SK-N-SH (cell line): ENCODE data around the gene MAPKAPK3. TPM values are rescaled to one million over a fixed set of nuclear protein-coding genes. Genes with fewer than 3 reads are reported as not detected.

Experiments used
- CTCF ChIA-PET: fragments of 300-600, 350-600 bp; formaldehyde crosslinking; extraction: SDS; loops from one replicate; lab custom pipeline; 2021; lab: Yijun Ruan, JAX
- POLR2A ChIA-PET: fragments of 350-600 bp; sonication (Branson Sonifier 250); formaldehyde crosslinking; extraction: SDS; loops from one replicate; lab custom pipeline; 2020; ENCODE audit warnings: antibody characterized with exemption, inconsistent platforms; lab: Yijun Ruan, JAX
- DNase-seq: peaks from one replicate; pipeline ENCODE4 v3.0.0; 2012
- H2AFZ ChIP-seq: fragments of 200-600 bp; sonication (generic); 2 replicates; pipeline ENCODE4 v1.8.1; 2016; ENCODE audit warnings: antibody characterized with exemption, mild to moderate bottlenecking, low read depth
- H3F3A ChIP-seq: fragments of 200-600 bp; sonication (generic); replicated peaks from 2 replicates; pipeline ENCODE3; 2016; ENCODE audit warnings: antibody characterized with exemption, mild to moderate bottlenecking; ENCODE audit not compliant: insufficient read depth
- H3K27ac ChIP-seq, 2 experiments: fragments of 200-500 bp in 1 of 2; fragments of 200-600 bp in 1 of 2; sonication (Bioruptor generic) in 1 of 2; sonication (generic), shearing (Covaris generic) in 1 of 2; 2 replicates each; pipeline versions ENCODE4 v1.5.1 to v1.6.1; 2014 to 2016; ENCODE audit warnings: low read depth in 2 of 2, inconsistent platforms in 1 of 2, low read length in 1 of 2, mild to moderate bottlenecking in 1 of 2, mixed read lengths in 1 of 2
- H3K27me3 ChIP-seq: fragments of 200-600 bp; sonication (generic), shearing (Covaris generic); 2 replicates; pipeline ENCODE4 v1.6.1; 2016; ENCODE audit warnings: mixed run types; ENCODE audit not compliant: insufficient read depth
- H3K36me3 ChIP-seq, 2 experiments: fragments of 200-500 bp in 1 of 2; fragments of 200-600 bp in 1 of 2; sonication (Bioruptor generic) in 1 of 2; sonication (generic) in 1 of 2; replicated peaks in 1 of 2; 2 replicates each; pipeline versions ENCODE3 to v1.5.1; 2014 to 2016; ENCODE audit warnings: low read length in 1 of 2, mild to moderate bottlenecking in 1 of 2; ENCODE audit not compliant: insufficient read depth in 2 of 2, control insufficient read depth in 1 of 2
- H3K4me1 ChIP-seq, 2 experiments: fragments of 200-500 bp in 1 of 2; fragments of 200-600 bp in 1 of 2; sonication (Bioruptor generic) in 1 of 2; sonication (generic), shearing (Covaris generic) in 1 of 2; 2 replicates each; pipeline versions ENCODE4 v1.5.1 to v1.6.1; 2014 to 2016; ENCODE audit warnings: low read depth in 1 of 2, low read length in 1 of 2, mixed run types in 1 of 2; ENCODE audit not compliant: insufficient read depth in 2 of 2, control insufficient read depth in 1 of 2
- H3K4me2 ChIP-seq: fragments of 200-600 bp; sonication (generic), shearing (Covaris generic); 2 replicates; pipeline ENCODE4 v1.6.1; 2017; ENCODE audit warnings: mixed run types
- H3K4me3 ChIP-seq, 2 experiments: fragments of 200-500 bp in 1 of 2; fragments of 200-600 bp in 1 of 2; sonication (Bioruptor generic) in 1 of 2; sonication (generic), shearing (Covaris generic) in 1 of 2; 2 replicates each; pipeline versions ENCODE4 v1.5.1 to v1.8.1; 2014 to 2016; ENCODE audit warnings: low read depth in 2 of 2, inconsistent platforms in 1 of 2, low read length in 1 of 2, mild to moderate bottlenecking in 1 of 2, mixed read lengths in 1 of 2, moderate library complexity in 1 of 2
- H3K79me2 ChIP-seq: fragments of 200-600 bp; sonication (generic); 2 replicates; pipeline ENCODE4 v1.8.1; 2017; ENCODE audit warnings: mild to moderate bottlenecking; ENCODE audit not compliant: insufficient read depth
- H3K9ac ChIP-seq: fragments of 200-600 bp; sonication (generic); 2 replicates; pipeline ENCODE4 v1.6.1; 2017; ENCODE audit warnings: mixed run types
- H3K9me2 ChIP-seq: fragments of 200-600 bp; sonication (generic); 2 replicates; pipeline ENCODE4 v1.6.1; 2017; ENCODE audit warnings: mixed run types
- H3K9me3 ChIP-seq: fragments of 200-600 bp; sonication (generic); 2 replicates; pipeline ENCODE4 v1.6.1; 2017; ENCODE audit warnings: mixed run types, mild to moderate bottlenecking, moderate library complexity
- H4K20me1 ChIP-seq: fragments of 200-600 bp; sonication (generic); 2 replicates; pipeline ENCODE4 v1.6.1; 2017; ENCODE audit warnings: mild to moderate bottlenecking, mixed run types; ENCODE audit not compliant: insufficient read depth
- EP300 ChIP-seq, 2 experiments: IDR thresholded peaks; 2 replicates each; pipeline versions ENCODE4 v1.4.0 to v1.6.1; 2012; ENCODE audit warnings: borderline replicate concordance in 1 of 2, low read depth in 1 of 2, low read length in 1 of 2
- GABPA ChIP-seq: IDR thresholded peaks from 2 replicates; pipeline ENCODE4 v1.4.0; 2012; ENCODE audit warnings: low read depth, mild to moderate bottlenecking
- GATA2 ChIP-seq: sonication (generic); formaldehyde crosslinking; IDR thresholded peaks from 2 replicates; pipeline ENCODE4 v1.5.0; 2020; ENCODE audit warnings: mild to moderate bottlenecking, missing genetic modification reagents
- RAD21 ChIP-seq: IDR thresholded peaks from 2 replicates; pipeline ENCODE4 v1.6.1; 2012; ENCODE audit warnings: mild to moderate bottlenecking, low read length
- RCOR1 ChIP-seq: fragments of 150-350 bp; IDR thresholded peaks from 2 replicates; pipeline ENCODE4 v1.6.1; 2017; ENCODE audit warnings: antibody characterized with exemption, low read length
- SIN3A ChIP-seq: IDR thresholded peaks from 2 replicates; pipeline ENCODE4 v1.6.1; 2012; ENCODE audit warnings: low read depth, mild to moderate bottlenecking, low read length, moderate library complexity, borderline replicate concordance
- TAF1 ChIP-seq: IDR thresholded peaks from 2 replicates; pipeline ENCODE4 v1.6.1; 2012; ENCODE audit warnings: low read depth, mild to moderate bottlenecking, low read length, moderate library complexity, borderline replicate concordance
- WGBS: methylation state at CpG from one replicate; pipeline ENCODE4 v1.1.6; 2017; ENCODE audit warnings: low lambda C conversion rate; 5-methylcytosine and 5-hydroxymethylcytosine counted together
- polyA plus RNA-seq, 3 experiments: library from polyadenylated mRNA; depleted of rRNA; stranded (reverse); fragments of >200 nt; gene quantifications; 2 replicates each; pipeline ENCODE4 v1.2.3, GENCODE V29; 2012
- TF ChIP-seq, protein P1 (sequence below): fragments of 150-350 bp; IDR thresholded peaks from 2 replicates; pipeline ENCODE4 v1.6.1; 2016; ENCODE audit warnings: mild to moderate bottlenecking, low read depth, low read length
- TF ChIP-seq, protein P2 (sequence below): fragments of 200-600 bp; sonication (generic); IDR thresholded peaks from 2 replicates; pipeline ENCODE4 v1.6.1; 2017; ENCODE audit warnings: antibody characterized with exemption, mild to moderate bottlenecking, moderate library complexity

MAPKAPK3 gene
- polyA plus RNA-seq, 1 of the 3 experiments (the other 2 are of a cell fraction), result 29.4 TPM

- H2AFZ ChIP-seq, result no peak overlapping the region
- POLR2A ChIA-PET, result interaction anchor here (1.1 kb wide), 1 partner anchor 18 kb away, joined by 3 read pairs; no protein-coding TSS in a partner anchor
- no peaks in the 10 kb centered on the region for H3F3A ChIP-seq
- no peak overlapping the region for H3K9ac ChIP-seq
- no peaks in the 10 kb centered on the region for H3K79me2 ChIP-seq
- no peak overlapping the region for H3K27ac ChIP-seq
- CTCF ChIA-PET, result interaction anchor here (0.7 to 4.2 kb wide), 5 partner anchors 9 to 27 kb away, joined by 3 to 25 read pairs (median 4); no protein-coding TSS in a partner anchor
- H4K20me1 ChIP-seq, result no peaks in the 10 kb centered on the region
- no peaks in the 10 kb centered on the region for H3K9me3 ChIP-seq
- H3K36me3 ChIP-seq, result no peaks in the 10 kb centered on the region
- H3K9me2 ChIP-seq, result no peaks in the 10 kb centered on the region
- H3K4me1 ChIP-seq, result peaks cover 0 to 9% of the 10 kb centered on the region in 2 experiments; a peak in 1 of 4 replicates
- no peaks in the 10 kb centered on the region for H3K27me3 ChIP-seq
- H3K4me2 ChIP-seq, result no peak overlapping the region
- WGBS, result 6% methylated on average over 2 of the region's 2 CpGs
- no peak overlapping the region for H3K4me3 ChIP-seq
- TF ChIP-seq, protein P1, sequence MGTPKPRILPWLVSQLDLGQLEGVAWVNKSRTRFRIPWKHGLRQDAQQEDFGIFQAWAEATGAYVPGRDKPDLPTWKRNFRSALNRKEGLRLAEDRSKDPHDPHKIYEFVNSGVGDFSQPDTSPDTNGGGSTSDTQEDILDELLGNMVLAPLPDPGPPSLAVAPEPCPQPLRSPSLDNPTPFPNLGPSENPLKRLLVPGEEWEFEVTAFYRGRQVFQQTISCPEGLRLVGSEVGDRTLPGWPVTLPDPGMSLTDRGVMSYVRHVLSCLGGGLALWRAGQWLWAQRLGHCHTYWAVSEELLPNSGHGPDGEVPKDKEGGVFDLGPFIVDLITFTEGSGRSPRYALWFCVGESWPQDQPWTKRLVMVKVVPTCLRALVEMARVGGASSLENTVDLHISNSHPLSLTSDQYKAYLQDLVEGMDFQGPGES, result no peak
- TF ChIP-seq GATA2 (CRISPR knock-in tag), result 0 out of 2 replicates have a peak, but pooled peaks have one; percentile 31
- peak; percentile 39 for DNase-seq
Measured at GRCh38 chr3:50594253-50594785, 22.6 kb upstream of the MAPKAPK3 start.

DNA sequence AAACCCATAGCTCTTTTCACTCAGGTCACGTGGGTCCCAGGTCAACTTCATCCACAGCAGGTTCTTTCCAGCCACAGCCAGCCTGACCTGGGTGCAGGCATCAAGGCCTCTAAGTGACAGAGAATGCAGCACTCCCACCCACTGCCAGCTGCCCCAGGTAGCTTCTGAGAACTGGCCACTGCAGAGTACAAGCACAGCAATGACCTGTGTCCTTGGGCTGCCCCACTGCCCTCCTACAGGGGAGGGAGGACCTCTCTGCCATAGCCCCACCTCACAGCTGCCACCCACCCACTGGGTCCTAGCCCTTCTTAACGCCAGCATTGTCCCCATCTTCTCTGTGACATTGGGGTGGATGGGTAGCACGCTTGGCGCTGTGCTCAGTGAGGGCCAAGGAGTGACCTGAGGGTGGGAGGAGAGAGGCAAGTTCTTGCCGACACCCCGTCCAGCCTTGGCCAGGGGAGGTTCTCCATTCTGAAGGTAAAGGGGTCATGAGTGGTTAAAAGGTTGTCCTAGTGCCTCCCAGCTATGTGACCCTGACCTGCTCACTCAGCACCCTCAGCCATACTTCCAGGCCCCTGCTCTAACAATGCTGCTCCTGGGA lies 17.7 kb upstream of the MAPKAPK3 start:
- no peaks in the 10 kb centered on the region for H3F3A ChIP-seq
- H3K4me1 ChIP-seq, result peaks cover 17 to 40% of the 10 kb centered on the region in 2 experiments
- TF ChIP-seq SIN3A (no peak), EP300 (IDR thresholded peaks at IDR 0.05; ENCODE audit: borderline replicate concordance in 1 of 2, low read depth in 1 of 2, low read length in 1 of 2) (no peak), TAF1 (no peak), GABPA (no peak), GATA2 (CRISPR knock-in tag) (no peak), RAD21 (no peak), RCOR1 (no peak)
- TF ChIP-seq, protein P2, sequence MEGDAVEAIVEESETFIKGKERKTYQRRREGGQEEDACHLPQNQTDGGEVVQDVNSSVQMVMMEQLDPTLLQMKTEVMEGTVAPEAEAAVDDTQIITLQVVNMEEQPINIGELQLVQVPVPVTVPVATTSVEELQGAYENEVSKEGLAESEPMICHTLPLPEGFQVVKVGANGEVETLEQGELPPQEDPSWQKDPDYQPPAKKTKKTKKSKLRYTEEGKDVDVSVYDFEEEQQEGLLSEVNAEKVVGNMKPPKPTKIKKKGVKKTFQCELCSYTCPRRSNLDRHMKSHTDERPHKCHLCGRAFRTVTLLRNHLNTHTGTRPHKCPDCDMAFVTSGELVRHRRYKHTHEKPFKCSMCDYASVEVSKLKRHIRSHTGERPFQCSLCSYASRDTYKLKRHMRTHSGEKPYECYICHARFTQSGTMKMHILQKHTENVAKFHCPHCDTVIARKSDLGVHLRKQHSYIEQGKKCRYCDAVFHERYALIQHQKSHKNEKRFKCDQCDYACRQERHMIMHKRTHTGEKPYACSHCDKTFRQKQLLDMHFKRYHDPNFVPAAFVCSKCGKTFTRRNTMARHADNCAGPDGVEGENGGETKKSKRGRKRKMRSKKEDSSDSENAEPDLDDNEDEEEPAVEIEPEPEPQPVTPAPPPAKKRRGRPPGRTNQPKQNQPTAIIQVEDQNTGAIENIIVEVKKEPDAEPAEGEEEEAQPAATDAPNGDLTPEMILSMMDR, result no peak
- WGBS, result 100% methylated on average over 4 of the region's 6 CpGs
- H3K36me3 ChIP-seq, result no peaks in the 10 kb centered on the region
- no peaks in the 10 kb centered on the region for H3K9me3 ChIP-seq
- H3K9ac ChIP-seq, result no peak overlapping the region
- CTCF ChIA-PET, result interaction anchor here (1.1 to 25.1 kb wide), 5 partner anchors 10 to 30 kb away, joined by 4 to 648 read pairs (median 4); partner anchors contain the start of genes C3orf18, HEMK1 and MAPKAPK3
- no peak overlapping the region for H3K4me2 ChIP-seq
- no peaks in the 10 kb centered on the region for H3K9me2 ChIP-seq
- no peak overlapping the region for H3K4me3 ChIP-seq
- H4K20me1 ChIP-seq, result no peaks in the 10 kb centered on the region
- POLR2A ChIA-PET, result interaction anchor here (0.8 to 1.2 kb wide), 2 partner anchors 10 to 21 kb away, joined by 3 read pairs; no protein-coding TSS in a partner anchor
- no peak overlapping the region for H2AFZ ChIP-seq
- no peaks in the 10 kb centered on the region for H3K79me2 ChIP-seq
- H3K27ac ChIP-seq, result no peak overlapping the region; a peak in 1 of 4 replicates
- no peak for DNase-seq
- H3K27me3 ChIP-seq, result no peaks in the 10 kb centered on the region
